ENCODE data around the gene FOXL3. TPM values are rescaled to one million over a fixed set of nuclear protein-coding genes. Genes with fewer than 3 reads are reported as not detected.

FOXL3 gene
- total RNA-seq, 1 experiment from 2014 or later, result not detected

GRCh38 chr7:325811-326210 is 35.8 kb downstream of the FOXL3 start:
- Histone ChIP-seq H3K27me3 (ENCODE audit: insufficient read depth, low read depth) (peaks cover 68% of the 10 kb centered on the region), H3K4me3 (no peak overlapping the region), H3K4me2 (no peak overlapping the region), H3F3A (ENCODE audit: insufficient read depth, low read depth) (peaks cover 11% of the 10 kb centered on the region; the same call in 1 of the 2 replicates), H3K9me2 (ENCODE audit: insufficient read depth) (no peaks in the 10 kb centered on the region), H2AFZ (no peak overlapping the region), H3K27ac (no peak overlapping the region), H3K4me1 (replicated peaks; ENCODE audit: insufficient read depth) (peaks cover 12% of the 10 kb centered on the region), H3K36me3 (ENCODE audit: low read depth) (no peaks in the 10 kb centered on the region), H3K79me2 (ENCODE audit: low read depth) (no peaks in the 10 kb centered on the region), H4K20me1 (ENCODE audit: insufficient read depth) (no peaks in the 10 kb centered on the region), H3K9me3 (ENCODE audit: insufficient read depth, low read depth) (no peaks in the 10 kb centered on the region)
- intact Hi-C loops (cut with micrococcal nuclease; ENCODE audit: unreplicated experiment), result no loop called here
- DNase-seq, result no peak
- no TSS peak for BruUV-seq (replicated peaks)
- TF ChIP-seq EZH2 (IDR thresholded peaks at IDR 0.05; ENCODE audit: low read depth), result no peak
- no peak for TF ChIP-seq CTCF (conservative IDR thresholded peaks at IDR 0.05)
- POLR2A ChIA-PET (ENCODE audit: unreplicated experiment), result no interaction called here
- CTCF ChIA-PET, result no interaction called here

- Histone ChIP-seq H3K27me3 (ENCODE audit: insufficient read depth, low read depth) (peaks cover 73% of the 10 kb centered on the region), H3K79me2 (ENCODE audit: low read depth) (no peaks in the 10 kb centered on the region), H2AFZ (no peak overlapping the region), H3K27ac (no peak overlapping the region), H3F3A (ENCODE audit: insufficient read depth, low read depth) (peaks cover 6% of the 10 kb centered on the region; the same call in 1 of the 2 replicates), H3K4me1 (replicated peaks; ENCODE audit: insufficient read depth) (peaks cover 7% of the 10 kb centered on the region), H3K9me2 (ENCODE audit: insufficient read depth) (no peaks in the 10 kb centered on the region), H4K20me1 (ENCODE audit: insufficient read depth) (no peaks in the 10 kb centered on the region), H3K4me3 (no peak overlapping the region), H3K4me2 (no peak overlapping the region), H3K9me3 (ENCODE audit: insufficient read depth, low read depth) (no peaks in the 10 kb centered on the region), H3K36me3 (ENCODE audit: low read depth) (no peaks in the 10 kb centered on the region)
- CTCF ChIA-PET, result no interaction called here
- no peak for TF ChIP-seq EZH2 (IDR thresholded peaks at IDR 0.05; ENCODE audit: low read depth)
- TF ChIP-seq CTCF (conservative IDR thresholded peaks at IDR 0.05), result no peak
- no peak for DNase-seq
- BruUV-seq (replicated peaks), result no TSS peak
- intact Hi-C loops (cut with micrococcal nuclease; ENCODE audit: unreplicated experiment), result no loop called here
- POLR2A ChIA-PET (ENCODE audit: unreplicated experiment), result no interaction called here
Measured at GRCh38 chr7:326273-326672, 36.3 kb downstream of the FOXL3 start.

GRCh38 chr7:326809-327232 is 36.9 kb downstream of the FOXL3 start:
- BruUV-seq (replicated peaks), result no TSS peak
- Histone ChIP-seq H2AFZ (no peak overlapping the region), H3K27ac (no peak overlapping the region), H4K20me1 (ENCODE audit: insufficient read depth) (no peaks in the 10 kb centered on the region), H3K9me3 (ENCODE audit: insufficient read depth, low read depth) (no peaks in the 10 kb centered on the region), H3K27me3 (ENCODE audit: insufficient read depth, low read depth) (peaks cover 78% of the 10 kb centered on the region), H3K4me2 (no peak overlapping the region), H3K4me1 (replicated peaks; ENCODE audit: insufficient read depth) (peaks cover 2% of the 10 kb centered on the region), H3K36me3 (ENCODE audit: low read depth) (no peaks in the 10 kb centered on the region), H3K9me2 (ENCODE audit: insufficient read depth) (no peaks in the 10 kb centered on the region), H3K4me3 (no peak overlapping the region), H3F3A (ENCODE audit: insufficient read depth, low read depth) (peaks cover under 1% of the 10 kb centered on the region; the same call in 1 of the 2 replicates), H3K79me2 (ENCODE audit: low read depth) (no peaks in the 10 kb centered on the region)
- DNase-seq, result no peak
- ChIA-PET CTCF (interaction anchor here (0.5 kb wide), 1 partner anchor 379 kb away, joined by 3 read pairs; no protein-coding TSS in a partner anchor), POLR2A (ENCODE audit: unreplicated experiment) (no interaction called here)
- intact Hi-C loops (cut with micrococcal nuclease; ENCODE audit: unreplicated experiment), result no loop called here
- TF ChIP-seq EZH2 (IDR thresholded peaks at IDR 0.05; ENCODE audit: low read depth) (no peak), CTCF (conservative IDR thresholded peaks at IDR 0.05) (no peak)

Data from PC-9 (cell line).